Measurements from ENCODE around the gene KHNYN.
"Not testable (repeated sequence)": the region's sequence is repeated elsewhere in the genome, so short reads cannot be mapped to it uniquely, and the experiment has no call there.

The KHNYN gene

DNA sequence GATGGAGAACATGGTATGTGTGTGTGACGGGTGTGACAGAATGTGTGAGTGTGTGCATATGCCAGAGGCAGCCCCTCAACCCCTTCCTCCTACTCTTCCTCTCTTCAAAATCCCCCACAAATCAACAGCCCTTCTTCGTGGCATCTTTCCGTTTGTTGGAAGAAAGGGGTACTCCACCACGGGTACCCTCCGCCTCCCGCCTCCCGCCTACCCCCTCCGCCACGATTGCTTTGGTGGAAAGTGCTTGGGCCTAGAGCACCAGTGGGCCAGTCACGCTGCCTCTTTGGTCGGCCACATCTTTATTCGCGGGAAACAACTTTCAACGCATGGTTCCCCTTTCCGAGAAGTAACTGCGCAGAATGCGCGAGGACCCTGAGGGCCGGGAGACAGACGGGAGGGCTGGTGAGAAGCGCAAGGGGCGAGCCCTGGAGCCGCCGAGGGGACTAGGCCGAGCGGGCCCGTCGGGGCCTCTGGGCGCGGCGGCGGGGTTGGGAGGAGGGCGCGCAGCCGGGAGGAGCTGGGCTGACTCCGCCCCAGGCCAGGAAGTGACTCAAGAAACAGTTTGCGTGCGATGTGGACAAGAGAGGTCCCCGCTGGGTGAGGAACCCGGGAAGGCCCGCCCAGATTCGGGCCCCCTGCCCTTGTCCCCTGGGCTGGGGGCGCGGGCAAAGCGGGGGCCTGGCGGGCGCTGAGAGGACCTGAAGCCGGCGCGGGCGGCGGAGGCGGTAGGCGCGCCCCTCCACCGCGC, at the start of gene KHNYN, which contains the start of gene CBLN3:
TSS of gene KHNYN (plus strand) at position 560 of the 748 bp plus-strand sequence. CDS start 777 bp downstream, outside the sequence.
TSS of gene CBLN3 (minus strand) at position 274 of the 748 bp plus-strand sequence. CDS start 614 bp downstream, outside the sequence.
- peak; percentile 33 for DNase-seq

DNA sequence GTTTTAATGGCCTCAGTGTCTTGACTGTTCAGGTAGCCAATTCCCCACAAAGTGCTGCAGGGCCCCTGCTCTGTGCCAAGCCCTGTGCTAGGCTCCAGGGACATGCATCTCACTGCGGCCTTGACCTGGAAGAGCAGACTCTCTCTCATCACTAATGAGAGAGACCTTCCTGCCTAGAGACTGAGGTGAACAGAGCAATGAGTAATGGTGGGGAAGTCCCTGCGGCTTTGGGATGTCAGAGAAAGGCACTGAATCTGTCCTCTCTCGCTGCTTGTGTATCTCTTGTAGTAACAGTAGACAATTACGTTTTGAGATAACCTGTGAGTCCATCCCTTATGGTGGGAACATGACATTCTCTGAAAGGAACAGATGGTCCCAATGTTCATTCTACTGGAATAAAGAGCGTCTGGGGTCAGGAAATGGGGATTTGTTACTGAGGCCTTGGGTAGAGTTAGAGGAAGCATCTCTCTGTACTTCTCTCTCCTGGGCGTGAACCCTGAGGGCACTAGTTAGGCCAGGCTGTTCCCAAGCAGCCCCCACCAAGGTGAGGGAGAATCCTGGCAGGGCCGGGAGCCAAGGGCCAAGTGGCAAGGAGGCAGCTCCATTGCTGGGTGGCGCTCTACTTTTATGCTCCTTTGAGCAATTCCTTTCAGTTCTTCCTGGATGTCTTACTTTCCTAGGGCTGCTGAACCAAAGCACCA, 48.2 kb upstream of the KHNYN start:
- no peak for DNase-seq

DNA sequence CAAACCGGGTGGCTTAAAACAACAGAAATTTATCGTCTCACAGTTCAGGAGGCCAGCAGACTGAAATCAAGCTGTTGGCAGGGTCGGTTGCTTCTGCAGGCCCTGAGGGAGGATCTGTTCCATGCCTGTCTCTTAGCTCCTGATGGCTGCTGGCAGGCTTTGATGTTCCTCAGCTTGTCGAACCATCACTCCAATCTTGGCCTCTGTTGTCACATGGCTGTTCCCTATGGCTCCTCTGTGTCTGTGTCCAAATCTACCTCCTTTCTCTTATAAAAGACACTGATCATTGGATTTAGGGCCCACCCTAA, 47.7 kb upstream of the KHNYN start:
- no peak for DNase-seq

DNA sequence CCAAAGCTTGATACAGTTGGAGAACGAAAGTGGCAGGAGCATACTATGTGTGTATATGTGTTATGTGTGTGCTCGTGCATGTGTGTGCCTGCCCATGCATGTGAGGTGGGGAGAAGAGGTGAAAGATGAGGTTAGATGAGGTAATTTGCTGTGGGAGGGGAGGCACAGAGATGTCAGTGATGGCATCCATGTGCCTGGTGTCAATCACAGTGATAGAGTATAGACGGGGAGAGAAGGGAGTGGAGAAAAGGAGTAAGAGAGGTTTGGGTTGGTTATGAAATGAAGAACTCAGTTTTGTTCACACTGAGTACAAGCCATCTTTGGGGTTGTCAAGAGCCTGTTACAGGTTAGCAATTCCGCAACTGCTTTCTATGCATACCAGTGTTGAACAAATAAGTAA, 45.6 kb upstream of the KHNYN start:
- no peak for DNase-seq

DNA sequence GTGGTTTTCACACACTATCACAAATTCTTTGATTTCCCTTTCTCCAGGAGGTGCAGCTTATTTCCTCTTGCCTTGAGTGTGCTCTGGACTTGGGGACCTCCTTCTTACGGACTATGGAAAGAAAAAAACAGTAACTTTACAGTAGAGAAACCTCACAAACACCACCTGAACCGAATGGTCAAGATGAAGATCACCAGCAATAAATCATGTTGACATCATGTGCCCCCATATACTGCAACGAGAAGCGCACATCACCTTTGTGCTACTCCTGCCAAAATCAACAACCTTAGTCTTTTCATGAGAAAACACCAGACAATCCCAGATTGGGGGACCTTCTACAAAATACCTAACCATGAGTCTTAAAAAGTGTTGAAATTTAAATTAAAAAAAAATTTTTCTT, 44.2 kb upstream of the KHNYN start:
- DNase-seq = no peak

DNA sequence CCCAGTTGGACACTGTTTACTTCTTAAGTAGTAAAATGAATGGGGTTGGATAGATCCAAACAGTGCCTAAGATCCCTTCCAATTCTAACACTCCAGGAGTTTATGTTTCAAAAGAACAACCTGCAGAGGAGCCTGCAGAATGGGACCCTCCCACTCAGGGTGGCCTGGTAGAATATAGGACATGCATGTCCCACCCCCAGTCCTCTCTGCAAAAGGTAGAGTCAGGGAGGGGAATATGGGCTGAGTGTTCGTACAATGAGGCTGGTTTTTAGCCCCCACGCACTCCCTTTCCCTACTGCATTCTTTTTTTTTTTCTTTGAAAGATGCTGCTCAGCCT, 42.8 kb upstream of the KHNYN start:
- DNase-seq = no peak

DNA sequence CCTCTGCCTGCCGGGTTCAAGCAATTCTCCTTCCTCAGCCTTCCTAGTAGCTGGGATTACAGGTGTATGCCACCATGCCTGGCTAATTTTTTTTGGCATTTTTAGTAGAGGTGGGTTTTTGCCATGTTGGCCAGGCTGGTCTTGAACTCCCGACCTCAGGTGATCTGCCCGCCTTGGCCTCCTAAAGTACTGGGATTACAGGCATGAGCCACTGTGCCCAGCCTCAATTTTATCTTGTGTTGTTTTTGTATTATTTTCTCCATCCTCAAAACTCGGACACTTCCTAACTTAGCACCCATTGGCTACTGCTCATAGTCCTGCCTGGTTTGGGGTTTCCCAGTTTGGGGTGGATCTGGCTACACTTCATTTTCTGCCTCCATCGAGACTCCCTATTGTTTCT, 42.2 kb upstream of the KHNYN start:
- DNase-seq = not testable (repeated sequence)

DNA sequence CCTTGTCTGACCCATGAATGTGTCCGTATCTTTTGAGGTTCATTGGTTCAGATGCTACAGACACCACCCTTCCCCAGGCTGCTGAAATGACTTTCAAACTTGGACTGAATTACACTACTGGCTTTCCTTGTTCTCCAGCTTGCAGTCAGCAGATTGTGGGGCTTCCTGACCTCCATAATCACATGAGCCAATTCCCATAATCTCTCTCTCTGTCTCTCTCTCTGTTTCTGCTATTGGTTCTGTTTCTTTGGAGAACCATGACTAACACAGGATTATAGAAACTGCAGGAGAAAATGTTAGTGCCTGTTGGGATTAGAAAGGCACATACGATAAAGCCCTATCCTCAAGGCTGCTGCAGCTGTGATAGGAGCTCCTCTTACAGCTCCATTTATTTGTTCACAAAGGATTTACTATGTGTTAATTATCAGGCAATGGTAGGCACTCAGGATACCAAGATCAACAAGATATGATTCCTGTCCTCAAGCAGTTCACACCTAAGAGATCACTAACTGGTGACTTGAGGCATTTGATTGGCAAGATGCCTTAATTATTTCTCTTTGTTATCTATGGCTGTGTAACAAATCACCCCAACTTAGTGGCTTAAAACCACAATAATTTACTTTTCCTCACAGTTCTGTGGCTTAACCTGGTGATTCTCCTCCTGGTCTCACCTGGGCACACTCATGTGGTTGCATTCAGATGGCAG, 41.1 kb upstream of the KHNYN start:
- no peak for DNase-seq

DNA sequence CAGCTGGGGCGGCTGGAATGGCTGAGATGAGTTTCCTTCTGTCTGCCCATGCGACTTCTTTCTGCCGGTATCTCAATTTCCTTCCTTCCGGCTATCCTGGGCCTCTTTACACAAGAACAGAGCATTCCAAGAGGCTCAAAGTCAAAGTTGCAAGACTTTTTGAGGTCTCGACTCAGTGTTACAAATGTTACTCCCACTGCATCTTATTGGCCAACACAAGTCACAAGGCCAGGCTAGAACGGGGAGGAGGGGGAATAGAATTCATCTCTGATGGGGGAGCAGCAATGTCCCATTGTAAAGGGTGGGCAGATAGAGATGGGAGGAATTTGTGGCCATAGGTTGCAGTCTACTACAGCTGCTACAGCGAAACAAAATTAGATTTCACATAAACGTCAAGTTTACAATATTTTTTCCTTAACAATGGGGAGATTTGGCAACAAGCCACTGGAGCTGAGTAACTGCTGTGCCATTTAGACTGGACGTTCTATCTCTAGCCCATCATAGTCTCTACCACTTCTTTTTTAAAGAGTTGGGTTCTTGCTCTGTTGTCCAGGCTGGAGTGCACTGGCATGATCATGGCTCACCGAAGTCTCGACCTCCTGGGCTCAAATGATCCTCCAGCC, 40.4 kb upstream of the KHNYN start:
- no peak for DNase-seq

DNA sequence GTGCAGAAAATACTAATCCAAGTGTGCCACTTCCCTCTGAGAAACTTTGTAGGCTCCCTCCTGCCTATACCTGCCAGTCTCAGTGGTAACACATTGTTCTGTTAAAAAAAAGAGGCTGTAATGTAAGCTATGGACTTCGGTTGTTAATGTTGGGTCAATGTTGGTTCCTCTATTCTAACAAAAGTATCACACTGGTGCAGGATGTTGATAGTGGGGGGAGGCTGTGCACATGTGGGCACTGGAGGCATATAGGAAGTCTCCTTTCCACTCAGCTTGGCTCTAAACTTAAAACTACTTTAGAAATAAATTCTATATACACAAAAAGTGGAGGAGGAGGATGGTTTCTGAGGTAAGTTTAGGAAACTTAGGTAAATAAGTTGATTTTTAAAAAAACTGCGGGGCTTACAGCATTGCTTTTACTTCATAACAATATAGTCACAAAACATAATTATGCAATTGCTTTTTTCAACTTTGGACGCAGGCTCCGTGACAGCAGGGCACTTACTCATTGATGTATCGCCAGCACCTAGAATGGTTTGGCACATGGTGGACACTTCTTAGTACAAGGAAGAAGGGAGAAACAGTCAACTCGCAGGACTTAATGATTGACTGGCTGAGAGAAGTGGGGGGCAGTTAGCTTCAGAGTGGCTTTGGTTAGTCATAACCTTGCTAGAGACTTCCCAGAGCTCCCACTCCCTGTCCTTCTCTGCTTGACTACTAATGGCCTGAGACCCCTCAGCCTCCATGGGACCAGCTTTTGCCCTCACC, 38.9 kb upstream of the KHNYN start:
- no peak for DNase-seq

DNA sequence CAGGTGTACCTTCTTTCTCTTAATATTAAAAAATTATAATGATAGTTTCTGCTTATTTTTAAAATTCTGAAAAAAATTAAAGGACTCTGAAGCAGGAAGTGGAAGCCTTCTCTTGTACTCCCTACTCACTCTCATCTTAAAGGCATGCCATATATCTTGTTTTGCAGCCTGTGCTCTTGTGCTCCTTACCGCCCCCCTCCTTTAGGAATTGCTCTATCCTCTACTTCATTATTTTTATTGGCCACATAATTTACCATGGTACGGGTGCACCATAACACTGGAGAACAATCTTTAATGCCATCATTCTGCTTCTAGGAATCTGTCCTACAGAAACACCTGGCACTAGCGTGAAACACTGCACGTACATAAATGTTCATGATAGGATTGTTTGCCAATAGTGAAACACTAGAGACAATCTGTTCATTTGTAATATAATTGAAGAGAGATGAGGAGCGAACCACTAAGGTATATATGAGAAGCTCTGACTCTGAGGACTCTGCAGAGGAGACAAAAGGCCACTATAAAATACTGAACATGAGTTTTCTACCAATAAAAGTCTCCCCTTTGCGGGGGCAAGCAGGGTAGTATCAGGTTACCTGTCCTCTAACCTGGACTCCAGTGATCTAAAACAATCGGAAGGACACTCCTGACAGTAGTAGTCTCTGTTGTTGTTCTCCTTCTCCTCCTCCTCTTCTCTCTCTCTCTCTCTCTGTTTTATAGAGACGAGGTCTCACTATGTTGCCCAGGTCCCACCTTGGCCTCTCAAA, 37.2 kb upstream of the KHNYN start:
- peak; percentile 80 for DNase-seq

DNA sequence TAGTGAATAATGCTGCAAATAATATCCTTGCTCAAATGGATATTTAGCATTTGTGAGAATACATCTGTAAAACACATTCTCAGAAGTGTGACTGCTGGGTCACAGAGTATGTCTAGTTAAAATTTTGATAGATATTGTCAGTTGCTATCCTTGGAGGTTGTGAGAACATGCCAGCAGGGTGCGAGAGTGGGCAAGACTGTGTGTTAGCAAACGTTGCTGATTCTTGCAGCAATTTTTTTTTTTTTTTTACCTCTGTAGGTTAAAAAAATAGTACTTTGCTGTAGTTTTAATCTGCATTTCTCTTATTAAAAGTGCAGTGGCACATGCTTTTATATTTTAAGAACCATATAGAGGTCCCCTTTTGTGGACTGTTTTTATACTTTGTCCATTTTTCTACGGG, 35.5 kb upstream of the KHNYN start:
- DNase-seq = no peak

DNA sequence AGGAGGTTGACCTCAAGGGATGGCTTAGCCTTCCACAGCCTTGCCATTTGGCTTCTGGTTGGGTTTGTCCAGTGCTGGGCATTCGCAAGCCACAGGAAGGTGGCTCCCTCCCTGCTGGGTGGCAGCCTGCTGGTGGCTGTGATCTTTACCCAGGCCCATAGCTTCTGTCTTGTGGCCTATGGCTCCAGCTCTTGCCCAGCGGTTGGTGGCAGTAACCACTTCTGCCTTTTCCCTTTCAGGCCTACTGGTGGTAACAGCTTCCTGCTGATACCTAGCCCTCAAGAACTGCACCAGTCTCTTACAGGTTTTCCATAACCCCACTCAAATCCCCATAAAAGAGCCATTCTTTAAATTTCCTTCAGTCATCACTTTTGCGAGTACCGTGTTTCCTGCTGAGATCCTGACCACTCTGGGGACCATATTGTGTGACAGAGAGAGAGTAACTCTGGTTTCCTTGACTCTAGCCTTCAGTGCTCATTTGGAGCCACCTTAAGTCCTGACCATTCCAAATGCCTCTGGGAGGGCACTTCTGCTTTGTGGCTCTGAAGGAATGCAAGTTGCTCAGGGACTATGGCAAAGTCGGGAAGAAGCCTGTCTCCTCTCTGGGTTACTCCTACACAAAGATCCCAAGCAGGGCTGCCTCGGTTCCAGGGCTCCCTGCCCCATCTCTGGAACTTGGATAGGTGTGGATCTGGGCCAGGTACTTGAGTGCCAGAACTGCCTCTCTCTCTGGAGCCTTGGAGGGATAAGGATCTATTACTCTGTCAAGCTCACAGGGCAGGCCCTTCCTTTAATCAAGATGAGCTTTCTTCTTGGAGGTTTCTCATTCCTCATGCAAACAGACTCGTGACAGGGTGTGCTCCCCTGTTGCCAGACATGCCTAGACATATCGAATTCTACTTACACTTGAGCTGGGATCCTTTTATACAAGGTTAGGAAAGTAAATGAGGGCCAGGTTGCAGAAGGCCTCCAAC, 33.9 kb upstream of the KHNYN start:
- DNase-seq = no peak

DNA sequence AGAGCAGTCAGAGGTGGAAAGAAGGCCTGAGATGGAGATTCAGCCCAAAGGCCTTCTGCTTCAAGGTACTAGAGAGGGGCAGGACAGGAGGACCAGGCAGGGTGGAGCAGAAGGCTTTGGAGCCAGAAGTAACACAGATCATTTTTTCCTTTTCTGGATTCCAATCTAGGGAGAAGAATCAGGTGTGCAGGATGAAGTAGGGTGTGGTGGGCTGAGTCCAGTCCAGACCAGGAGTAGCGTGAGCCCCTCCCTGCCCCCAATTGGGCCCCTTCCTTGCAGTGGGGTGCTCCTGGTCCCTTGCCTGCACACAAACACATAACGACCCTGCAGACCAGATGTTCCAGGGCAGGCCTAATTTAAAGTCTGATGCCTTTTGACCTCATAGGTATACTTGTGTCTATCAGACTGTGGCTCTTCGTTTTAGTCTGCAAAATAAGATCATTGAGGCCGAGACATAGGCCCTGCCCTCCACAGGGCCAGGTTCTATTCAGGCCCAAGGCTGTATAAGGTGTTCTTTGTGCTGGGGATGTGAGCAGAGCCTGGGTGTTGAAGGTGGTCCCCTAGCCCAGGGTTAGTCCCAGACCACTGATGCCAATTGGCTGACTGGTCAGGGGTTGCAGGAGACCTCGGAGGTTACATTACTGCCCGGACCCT, 32.0 kb upstream of the KHNYN start:
- no peak for DNase-seq

DNA sequence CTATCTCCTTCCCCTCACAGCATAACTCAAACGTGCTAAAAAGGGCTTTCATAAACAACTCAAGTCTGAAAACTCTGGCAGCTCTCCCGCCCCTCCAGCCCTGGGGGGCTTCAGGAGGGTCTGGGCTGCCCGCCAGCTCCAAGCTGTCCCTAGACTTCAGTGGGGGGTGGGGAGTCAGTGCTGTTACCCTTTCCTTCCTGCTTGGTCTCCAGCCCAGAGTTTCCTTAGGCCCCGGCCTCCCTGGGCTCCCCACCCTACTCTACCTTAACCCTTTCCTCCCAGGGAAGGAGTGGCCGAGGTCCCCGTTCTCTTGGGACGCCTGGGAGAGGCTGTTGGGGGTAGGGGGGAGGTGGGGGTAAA, 31.5 kb upstream of the KHNYN start:
- no peak for DNase-seq

DNA sequence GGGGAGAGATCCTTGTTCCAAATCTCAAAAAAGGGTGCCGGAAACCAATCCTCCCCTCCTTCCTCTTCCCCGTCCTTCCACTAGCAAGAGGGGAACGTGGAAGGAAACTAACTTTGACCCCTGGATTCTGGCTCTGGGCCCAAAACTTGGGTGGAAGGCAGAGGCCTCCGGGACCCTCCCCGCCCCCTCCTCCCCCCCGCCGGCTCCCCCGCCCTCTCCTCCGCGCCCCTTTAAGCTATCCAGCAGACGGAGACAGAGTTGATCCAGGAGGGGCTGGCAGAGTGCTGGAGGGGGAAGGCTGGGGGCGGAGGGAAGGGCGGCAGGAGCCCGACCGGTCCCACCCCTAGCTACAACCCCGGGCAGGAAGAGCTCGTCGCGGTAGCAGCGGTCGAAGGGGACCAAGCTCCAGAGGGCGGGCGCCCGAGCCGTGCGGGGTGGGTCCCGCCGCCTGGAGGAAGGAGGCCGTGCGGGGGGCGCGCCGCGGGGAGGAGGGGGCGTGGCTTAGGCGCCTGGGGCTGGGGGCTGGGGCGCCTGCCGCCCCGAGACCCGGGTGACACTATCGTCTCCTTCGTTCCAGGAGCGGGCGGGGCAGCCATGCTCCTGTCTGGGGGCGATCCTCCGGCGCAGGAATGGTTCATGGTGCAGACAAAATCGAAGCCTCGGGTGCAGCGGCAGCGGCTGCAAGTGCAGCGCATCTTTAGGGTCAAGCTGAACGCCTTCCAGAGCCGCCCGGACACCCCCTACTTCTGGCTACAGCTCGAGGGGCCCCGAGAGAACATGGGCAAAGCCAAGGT, 30.9 kb upstream of the KHNYN start, which contains the start of gene NYNRIN:
TSS of gene NYNRIN (plus strand) at position 351 of the 794 bp plus-strand sequence. CDS start at position 595, 244 bp downstream.
- DNase-seq = no peak

DNA sequence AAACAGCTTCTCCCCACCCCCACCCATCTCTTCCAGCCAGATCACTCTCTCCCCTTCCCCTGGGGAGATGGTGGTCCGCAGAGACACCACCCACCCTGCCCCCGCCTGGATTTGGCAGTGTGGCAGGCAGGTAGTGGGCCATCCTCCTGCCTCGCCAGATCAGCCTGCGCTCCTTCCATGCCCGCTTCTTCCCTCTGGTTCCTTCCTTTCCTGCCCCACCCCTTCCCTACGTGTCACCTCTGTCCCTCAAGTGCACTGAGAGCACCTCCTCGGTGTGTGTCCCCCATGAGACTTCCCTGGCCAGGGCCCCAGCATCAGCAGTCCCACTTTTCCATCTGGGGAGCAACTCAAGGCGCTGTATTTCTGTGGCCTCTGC, 30.3 kb upstream of the KHNYN start:
- DNase-seq = no peak

DNA sequence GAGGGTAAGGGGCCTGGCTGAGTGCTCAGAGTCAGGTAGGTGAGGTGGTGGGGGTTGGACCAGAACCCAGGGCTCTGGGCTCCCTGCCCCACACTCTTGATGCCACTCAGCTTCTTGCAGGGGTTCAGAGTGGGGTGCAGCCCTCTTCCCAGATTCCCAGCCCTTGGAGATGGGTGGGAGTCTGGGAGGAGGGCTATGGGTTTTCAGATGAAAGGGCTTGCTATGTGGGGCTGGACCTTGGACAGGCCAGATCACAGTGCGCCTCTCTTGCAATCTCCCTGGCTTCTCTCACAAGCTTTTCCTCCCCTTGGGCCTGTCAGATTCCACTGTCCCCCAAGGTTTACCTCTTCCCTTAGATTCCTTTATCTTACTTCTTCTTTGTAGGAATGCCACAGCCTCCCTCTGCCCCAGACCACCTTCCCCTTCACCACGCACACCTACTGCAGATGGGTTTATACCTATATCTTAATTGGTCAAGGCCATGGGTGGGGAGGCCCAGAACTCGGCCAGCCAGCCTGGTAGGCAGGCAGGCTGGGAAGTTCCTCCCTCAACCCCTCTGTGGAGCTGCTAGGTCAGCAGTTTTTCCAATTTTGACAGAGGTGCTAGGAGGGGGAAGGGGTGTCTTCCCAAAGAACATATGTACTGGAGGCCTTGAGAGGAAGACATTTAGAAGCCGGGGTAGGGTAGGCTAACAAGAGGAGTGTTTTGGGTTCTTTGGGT, 29.6 kb upstream of the KHNYN start:
- no peak for DNase-seq

All from NCI-H2029 treated with DMSO at 0.1 percent for 48 hours (cell line).